ENCODE measurements around the gene VAMP5. TPM values are rescaled to one million over a fixed set of nuclear protein-coding genes. Genes with fewer than 3 reads are reported as not detected.
"Not testable (repeated sequence)": the region's sequence is repeated elsewhere in the genome, so short reads cannot be mapped to it uniquely, and the experiment has no call there.

The VAMP5 gene
- total RNA-seq, 1 donor from 2014 or later = 140 TPM

- no peak for DNase-seq (ENCODE audit: extremely low read depth, low read depth, low spot score)
These were observed 34.4 kb upstream of the VAMP5 start for GRCh38 chr2:85549826-85550225.

- no peak for DNase-seq (ENCODE audit: extremely low read depth, low read depth, low spot score)
These were observed 33.7 kb upstream of the VAMP5 start for GRCh38 chr2:85550486-85550885.

- no peak for DNase-seq (ENCODE audit: extremely low read depth, low read depth, low spot score)
These were observed 32.2 kb upstream of the VAMP5 start for GRCh38 chr2:85551698-85552678.

- DNase-seq (ENCODE audit: extremely low read depth, low read depth, low spot score) = no peak
These were observed 31.0 kb upstream of the VAMP5 start for GRCh38 chr2:85553184-85553583.

DNA sequence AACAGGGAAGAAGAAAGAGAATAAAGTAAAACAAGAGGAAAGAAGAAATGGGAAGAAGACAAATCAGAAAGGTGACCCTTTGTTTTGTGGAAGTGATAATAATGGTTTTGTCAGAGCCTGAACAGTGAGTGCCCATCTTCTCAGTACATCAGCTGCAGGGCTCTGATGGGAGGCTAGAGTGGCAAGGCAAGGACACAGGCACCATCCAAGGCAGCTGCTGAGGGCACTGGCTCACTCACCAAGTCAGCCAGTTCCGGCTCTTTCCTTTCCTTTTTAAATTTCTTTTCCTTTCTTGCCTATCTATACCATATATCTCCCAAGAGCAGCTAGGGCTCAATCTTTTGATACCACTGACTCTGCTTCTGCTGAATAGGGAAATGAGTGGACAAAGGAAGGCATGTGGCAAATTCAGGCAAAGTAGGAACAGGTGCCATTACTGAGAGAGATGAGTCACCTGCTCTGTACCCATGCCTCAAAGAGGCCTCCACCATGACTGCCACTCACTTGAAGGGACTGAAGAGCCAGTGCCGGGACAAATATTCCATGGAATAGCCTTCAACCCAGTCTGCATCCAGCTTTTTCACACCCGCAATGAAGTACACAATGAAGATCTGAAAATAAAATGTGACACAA is 29.1 kb upstream of the VAMP5 start:
- DNase-seq (ENCODE audit: extremely low read depth, low read depth, low spot score) = no peak

- no peak for DNase-seq (ENCODE audit: extremely low read depth, low read depth, low spot score)
These were observed 27.1 kb upstream of the VAMP5 start for GRCh38 chr2:85557130-85557529.

- no peak for DNase-seq (ENCODE audit: extremely low read depth, low read depth, low spot score)
These were observed 26.1 kb upstream of the VAMP5 start for GRCh38 chr2:85558160-85558559.

GRCh38 chr2:85560403-85560726 is 23.9 kb upstream of the VAMP5 start:
- not testable (repeated sequence) for DNase-seq (ENCODE audit: extremely low read depth, low read depth, low spot score)

DNA sequence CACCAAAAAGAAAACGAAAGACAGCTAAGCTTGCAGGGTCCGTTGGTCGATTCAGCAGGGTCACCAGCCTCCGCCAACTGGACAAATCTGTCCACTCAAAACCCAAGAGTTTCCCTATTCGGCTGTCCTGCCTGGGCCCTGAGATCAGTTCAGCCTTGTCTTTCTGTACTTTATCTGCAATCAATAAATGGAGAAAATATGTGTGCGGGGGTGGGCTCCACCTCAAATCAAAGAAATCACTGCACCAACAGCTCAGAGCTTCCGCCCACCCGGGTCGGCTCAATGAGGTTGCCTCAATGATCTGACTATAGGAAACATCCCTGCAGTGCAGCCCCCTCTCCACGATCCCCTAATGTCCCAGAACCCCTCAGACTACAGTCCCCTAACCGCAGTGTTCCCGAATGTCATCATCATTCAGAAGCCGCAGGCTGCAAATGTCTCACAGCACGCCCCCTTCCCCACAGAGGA is 23.4 kb upstream of the VAMP5 start:
- no peak for DNase-seq (ENCODE audit: extremely low read depth, low read depth, low spot score)

- DNase-seq (ENCODE audit: extremely low read depth, low read depth, low spot score) = no peak
These were observed 22.7 kb upstream of the VAMP5 start, which contains the start of gene GGCX for GRCh38 chr2:85561280-85562212. GGCX (minus strand) TSS chr2:85561493; CDS start chr2:85561428, 65 bp downstream.

DNA sequence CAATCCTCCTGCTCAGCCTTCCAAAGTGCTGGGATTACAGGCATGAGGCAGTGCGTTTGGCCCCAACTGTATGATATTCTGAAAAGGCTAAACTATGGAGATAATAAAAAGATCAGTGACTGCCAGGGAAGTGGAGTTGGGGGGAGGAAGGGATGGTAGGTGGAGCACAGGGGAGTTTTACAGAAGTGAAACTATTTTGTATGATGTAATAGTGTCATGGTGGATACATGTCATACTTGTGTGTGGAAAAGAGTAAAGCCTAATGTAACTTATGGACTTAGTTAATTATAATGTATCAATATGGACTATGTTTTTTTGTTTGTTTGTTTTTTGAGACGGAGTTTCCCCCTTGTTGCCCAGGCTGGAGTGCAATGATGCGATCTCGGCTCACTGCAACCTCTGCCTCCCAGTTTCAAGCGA is 20.1 kb upstream of the VAMP5 start:
- no peak for DNase-seq (ENCODE audit: extremely low read depth, low read depth, low spot score)

DNA sequence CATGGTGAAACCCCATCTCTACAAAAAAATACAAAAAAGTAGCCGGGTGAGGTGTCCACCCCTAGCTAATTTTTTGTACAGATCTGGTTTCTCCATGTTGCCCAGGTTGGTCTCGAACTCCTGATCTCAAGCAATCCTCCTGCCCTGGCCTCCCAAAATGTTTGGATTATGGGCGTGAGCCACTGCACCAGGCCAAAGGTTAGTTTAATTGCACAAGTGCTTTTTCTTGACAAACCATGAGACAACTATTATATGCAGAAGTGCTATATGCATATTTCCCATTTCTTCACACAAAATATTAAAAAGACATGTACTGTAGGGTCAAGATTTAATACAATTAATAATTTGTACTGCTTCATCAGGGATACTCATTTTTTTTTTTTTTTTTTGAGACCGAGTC is 18.0 kb upstream of the VAMP5 start:
- DNase-seq (ENCODE audit: extremely low read depth, low read depth, low spot score) = no peak

- DNase-seq (ENCODE audit: extremely low read depth, low read depth, low spot score) = no peak
These were observed 8.5 kb upstream of the VAMP5 start for GRCh38 chr2:85575739-85576138.

DNA sequence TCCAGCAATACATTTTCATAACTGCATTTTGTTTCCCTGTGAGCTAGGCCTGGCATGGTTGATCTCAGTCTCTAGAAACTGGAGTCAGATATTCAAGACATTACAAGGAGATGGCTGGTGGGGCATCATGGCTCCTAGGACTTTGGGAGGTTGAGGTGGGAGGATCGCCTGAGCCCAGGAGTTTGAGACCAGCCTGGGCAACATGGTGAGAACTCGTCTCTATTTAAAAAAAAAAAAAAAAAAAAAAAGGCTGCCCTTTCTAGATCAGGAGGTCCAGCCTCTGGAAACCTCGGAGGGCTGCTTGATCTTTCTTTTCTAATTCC is 7.2 kb upstream of the VAMP5 start:
- no peak for DNase-seq (ENCODE audit: extremely low read depth, low read depth, low spot score)

DNA sequence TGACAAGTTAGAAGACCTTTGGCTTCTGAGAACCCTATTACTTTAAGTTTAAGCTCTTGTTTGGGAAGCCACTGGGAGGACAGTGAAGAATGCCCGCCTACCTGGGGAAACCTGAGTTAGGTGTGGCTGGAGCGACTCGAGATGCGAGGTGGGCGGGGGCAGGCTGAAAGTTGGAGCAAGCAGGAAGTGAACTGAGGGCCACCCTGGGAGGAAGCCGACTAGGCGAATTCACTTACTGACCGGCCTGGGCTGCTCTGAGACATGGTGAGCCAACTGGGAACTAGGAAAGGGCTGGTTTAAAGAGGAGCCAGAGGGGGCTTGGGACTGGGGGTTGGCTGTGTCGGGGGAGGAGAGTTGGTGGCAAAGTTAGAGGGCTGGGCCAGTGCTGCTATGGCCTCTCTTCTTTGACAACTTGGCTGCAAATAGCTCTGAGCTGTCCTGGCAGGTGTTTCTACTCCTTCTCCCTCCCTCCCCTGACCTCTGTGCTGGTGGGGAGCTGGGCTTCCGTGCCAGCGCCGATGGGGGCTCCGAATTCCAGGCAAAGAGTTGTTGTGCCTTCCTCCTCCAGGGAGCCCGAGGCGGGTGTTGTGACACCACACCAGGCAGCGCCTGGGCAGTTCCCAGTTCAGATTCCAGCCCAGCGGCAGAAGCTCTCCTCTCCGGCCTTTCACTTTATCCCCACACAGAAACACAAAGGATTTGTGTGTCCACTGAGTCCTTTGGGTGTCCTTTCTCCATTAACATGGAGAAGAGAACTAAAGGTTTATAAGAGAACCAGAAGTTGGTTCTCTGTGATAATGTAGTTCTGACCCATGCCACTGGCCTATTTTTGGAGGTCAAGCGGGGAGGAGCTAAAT is 6.6 kb upstream of the VAMP5 start, which contains the start of gene VAMP8:
VAMP8 (plus strand) TSS at position 201 of the 857 bp plus-strand sequence; CDS start at position 262, 61 bp downstream.
- no peak for DNase-seq (ENCODE audit: extremely low read depth, low read depth, low spot score)

DNA sequence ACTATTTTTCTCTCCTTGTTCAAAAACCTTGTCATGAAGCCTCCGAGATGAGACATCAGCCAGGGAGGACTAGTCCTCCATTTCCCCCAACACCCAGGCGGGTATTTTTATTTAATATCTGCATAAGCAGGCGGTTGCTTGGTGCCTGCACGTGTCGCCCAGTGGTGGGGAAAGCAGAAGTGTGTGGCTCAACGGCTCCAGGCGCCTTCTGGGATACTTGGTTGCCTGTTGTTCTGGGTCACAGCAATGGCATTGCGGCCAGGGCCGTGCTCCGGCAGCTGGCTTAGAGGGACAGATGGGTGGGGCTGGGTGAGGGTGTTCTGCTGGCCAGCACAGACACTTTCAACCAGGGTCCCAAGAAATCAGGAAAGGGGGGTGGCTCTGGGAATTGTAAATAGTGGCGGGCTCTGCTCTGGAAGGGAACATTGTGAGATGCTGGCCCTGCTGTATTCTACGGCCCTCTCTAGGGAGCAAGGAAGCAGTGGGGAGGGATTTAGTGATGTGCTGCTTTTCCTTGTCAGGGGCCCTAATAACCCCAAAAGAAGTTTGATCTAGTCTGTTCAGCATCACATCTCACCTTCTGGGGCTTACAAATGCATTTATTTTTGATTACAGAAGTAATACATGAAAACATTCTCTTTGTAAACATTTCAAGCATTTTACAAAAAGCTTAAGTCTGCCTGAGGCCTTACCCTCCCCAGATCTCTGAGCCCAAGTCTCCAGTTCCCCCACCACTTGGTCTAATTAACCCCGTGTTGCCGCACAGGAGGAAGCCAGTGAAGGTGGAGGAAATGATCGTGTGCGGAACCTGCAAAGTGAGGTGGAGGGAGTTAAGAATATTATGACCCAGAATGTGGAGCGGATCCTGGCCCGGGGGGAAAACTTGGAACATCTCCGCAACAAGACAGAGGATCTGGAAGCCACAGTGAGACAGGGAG is 5.7 kb upstream of the VAMP5 start:
- DNase-seq (ENCODE audit: extremely low read depth, low read depth, low spot score) = no peak

- no peak for DNase-seq (ENCODE audit: extremely low read depth, low read depth, low spot score)
These were observed 4.8 kb upstream of the VAMP5 start for GRCh38 chr2:85579266-85579935.

DNA sequence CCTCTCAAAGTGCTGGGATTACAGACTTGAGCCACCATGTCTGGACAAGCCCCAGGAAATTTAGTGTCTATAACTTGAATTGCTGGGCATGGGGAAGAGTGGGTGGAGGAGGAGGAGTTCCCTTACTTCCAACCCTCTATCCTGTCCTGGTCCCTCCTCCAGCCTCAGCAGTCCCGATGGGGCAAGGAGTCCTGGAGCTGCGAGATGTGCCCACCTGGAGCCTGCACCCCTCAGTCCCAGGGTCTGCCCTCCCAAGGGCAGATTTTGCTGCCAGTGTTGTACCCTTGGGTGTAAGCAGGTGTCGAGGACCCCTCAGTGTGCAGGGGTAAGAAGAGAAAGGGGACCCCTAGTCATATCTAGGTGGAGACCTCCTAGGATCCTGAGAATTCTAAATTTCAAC is 4.0 kb upstream of the VAMP5 start:
- DNase-seq (ENCODE audit: extremely low read depth, low read depth, low spot score) = no peak
